Smooth muscle cell (in vitro differentiated cells): ENCODE measurements around the gene OTUB1. TPM values are rescaled to one million over a fixed set of nuclear protein-coding genes. Genes with fewer than 3 reads are reported as not detected.
A peak's percentile ranks its signal among the peaks of the same experiment; 100 is the strongest.

Experiments
- DNase-seq: peaks from one replicate; lab custom pipeline; 2025; ENCODE audit not compliant: unreplicated experiment; lab: John Stamatoyannopoulos, UW
- H2AFZ ChIP-seq: fragments of 200-600 bp; sonication (generic); 2 replicates; pipeline ENCODE4 v1.6.0; 2016; ENCODE audit warnings: antibody characterized with exemption, low read depth, mild to moderate bottlenecking
- H3F3A ChIP-seq: fragments of 200-600 bp; sonication (generic); 2 replicates; pipeline ENCODE4 v1.6.0; 2017; ENCODE audit warnings: antibody characterized with exemption, low read depth
- H3K27ac ChIP-seq: fragments of 200-600 bp; sonication (generic); 2 replicates; pipeline ENCODE4 v1.5.1; 2016; ENCODE audit warnings: low read depth, mild to moderate bottlenecking
- H3K27me3 ChIP-seq: fragments of 200-600 bp; sonication (generic); 2 replicates; pipeline ENCODE4 v1.6.1; 2016; ENCODE audit warnings: low read depth, mild to moderate bottlenecking
- H3K36me3 ChIP-seq: fragments of 200-600 bp; sonication (generic); 2 replicates; pipeline ENCODE4 v1.5.1; 2016; ENCODE audit warnings: low read depth
- H3K4me1 ChIP-seq: fragments of 200-600 bp; sonication (generic); 2 replicates; pipeline ENCODE4 v1.5.1; 2016; ENCODE audit warnings: low read depth
- H3K4me2 ChIP-seq: fragments of 200-600 bp; sonication (generic); 2 replicates; pipeline ENCODE4 v1.6.0; 2016; ENCODE audit warnings: mild to moderate bottlenecking
- H3K4me3 ChIP-seq: fragments of 200-600 bp; sonication (generic); 2 replicates; pipeline ENCODE4 v1.5.1; 2016; ENCODE audit warnings: mild to moderate bottlenecking
- H3K79me2 ChIP-seq: fragments of 200-600 bp; sonication (generic); 2 replicates; pipeline ENCODE4 v1.6.0; 2016; ENCODE audit warnings: low read depth, mild to moderate bottlenecking
- H3K9ac ChIP-seq: fragments of 200-600 bp; sonication (generic); 2 replicates; pipeline ENCODE4 v1.6.0; 2016; ENCODE audit warnings: low read depth
- H3K9me3 ChIP-seq: fragments of 200-600 bp; sonication (generic); replicated peaks from 2 replicates; pipeline ENCODE4 v1.5.1; 2016; ENCODE audit warnings: low read depth
- H4K20me1 ChIP-seq: fragments of 200-600 bp; sonication (generic); 2 replicates; pipeline ENCODE4 v1.6.0; 2016; ENCODE audit warnings: low read depth
- CTCF ChIP-seq: fragments of 200-600 bp; sonication (generic); IDR thresholded peaks from 2 replicates; pipeline ENCODE4 v1.5.1; 2017; ENCODE audit warnings: borderline replicate concordance, mild to moderate bottlenecking, antibody characterized with exemption; ENCODE audit not compliant: insufficient read depth, poor library complexity, severe bottlenecking
- WGBS: methylation state at CpG from one replicate; pipeline ENCODE4 v1.1.7; 2016; ENCODE audit warnings: low lambda C conversion rate; 5-methylcytosine and 5-hydroxymethylcytosine counted together
- polyA plus RNA-seq: library from polyadenylated mRNA; unstranded; fragments of >200 nt; fragmentation: Nextera tagmentation; extraction: Ambion mirVana; gene quantifications from 2 replicates; pipeline ENCODE4 v1.2.1, GENCODE V29; 2016
- total RNA-seq: library from RNA; depleted of rRNA; stranded (reverse); fragments of >200 nt; gene quantifications from 2 replicates; pipeline ENCODE4 v1.2.3, GENCODE V29; 2014

The OTUB1 gene
- total and polyA plus RNA-seq, 2 experiments from 2014 or later, result 71.5 to 164 TPM

GRCh38 chr11:64007629-64008282 lies 21.5 kb downstream of the OTUB1 start:
- no peak for DNase-seq
- no peaks in the 10 kb centered on the region for H3K36me3 ChIP-seq
- H3K4me3 ChIP-seq, result peak overlapping the region; percentile 42
- H2AFZ ChIP-seq, result no peak overlapping the region
- H3K79me2 ChIP-seq, result no peaks in the 10 kb centered on the region
- TF ChIP-seq CTCF, result no peak
- H3K4me1 ChIP-seq, result peaks cover 15% of the 10 kb centered on the region
- H3K4me2 ChIP-seq, result peak overlapping the region; percentile 84
- 7% methylated on average over 33 of the region's 40 CpGs for WGBS
- H3K9ac ChIP-seq, result no peak overlapping the region
- H4K20me1 ChIP-seq, result peaks cover 24% of the 10 kb centered on the region
- no peak overlapping the region for H3K27ac ChIP-seq
- H3K27me3 ChIP-seq, result peaks cover 5% of the 10 kb centered on the region
- H3F3A ChIP-seq, result no peaks in the 10 kb centered on the region
- no peaks in the 10 kb centered on the region for H3K9me3 ChIP-seq

- Histone ChIP-seq H3K4me2 (peak overlapping the region; percentile 84), H3F3A (no peaks in the 10 kb centered on the region), H3K79me2 (no peaks in the 10 kb centered on the region), H3K27me3 (peaks cover 5% of the 10 kb centered on the region), H4K20me1 (peaks cover 24% of the 10 kb centered on the region), H2AFZ (no peak overlapping the region), H3K9ac (no peak overlapping the region), H3K9me3 (no peaks in the 10 kb centered on the region), H3K36me3 (no peaks in the 10 kb centered on the region), H3K27ac (no peak overlapping the region), H3K4me1 (peaks cover 15% of the 10 kb centered on the region), H3K4me3 (no peak overlapping the region)
- no peak for TF ChIP-seq CTCF
- no peak for DNase-seq
- WGBS, result 93% methylated on average over 20 of the region's 26 CpGs
Observed at GRCh38 chr11:64008283-64008913, 22.2 kb downstream of the OTUB1 start.

- Histone ChIP-seq H3K9ac (no peak overlapping the region), H3K4me3 (no peak overlapping the region), H3K9me3 (no peaks in the 10 kb centered on the region), H3K79me2 (no peaks in the 10 kb centered on the region), H3K27me3 (peaks cover 5% of the 10 kb centered on the region), H3K36me3 (no peaks in the 10 kb centered on the region), H2AFZ (no peak overlapping the region), H3K4me1 (peaks cover 15% of the 10 kb centered on the region), H4K20me1 (peaks cover 24% of the 10 kb centered on the region), H3F3A (no peaks in the 10 kb centered on the region), H3K27ac (no peak overlapping the region), H3K4me2 (no peak overlapping the region)
- no peak for TF ChIP-seq CTCF
- no peak for DNase-seq
- 75% methylated on average over 18 of the region's 18 CpGs for WGBS
Observed at GRCh38 chr11:64008914-64009633, 22.8 kb downstream of the OTUB1 start.
